HepG2 (cell line): ENCODE data around the gene CYP4F2. TPM values are rescaled to one million over a fixed set of nuclear protein-coding genes. Genes with fewer than 3 reads are reported as not detected.

Experiments
- ATAC-seq: fragments of 200-7000 bp; cut with Tn5 transposase; 3 replicates; pipeline ENCODE4 v1.9.1; 2020; ENCODE audit warnings: mild to moderate bottlenecking, moderate library complexity
- BruUV-seq: library from RNA; stranded (reverse); fragments of 400-500 nt; replicated peaks from 2 replicates; lab custom pipeline; 2021; lab: Mats Ljungman, UMichigan
- CTCF ChIA-PET: fragments of 300-600 bp; formaldehyde crosslinking; extraction: SDS; loops from one replicate; lab custom pipeline; 2021; ENCODE audit warnings: low total read pairs, inconsistent platforms, low intra/inter-chr PET ratio; lab: Yijun Ruan, JAX
- POLR2A ChIA-PET: fragments of 350-600 bp; sonication (Branson Sonifier 250); formaldehyde crosslinking; loops from one replicate; lab custom pipeline; 2020; ENCODE audit warnings: antibody characterized with exemption, inconsistent platforms; lab: Yijun Ruan, JAX
- DNase-seq: peaks from one replicate; pipeline ENCODE4 v3.0.0-alpha.2; 2015; ENCODE audit warnings: low spot score
- FAIRE-seq: peaks from 3 replicates; lab custom pipeline; 2011; peaks lifted over from hg19 to GRCh38; lab: Jason Lieb, UNC
- H2AFZ ChIP-seq: one replicate; pipeline ENCODE4 v1.6.1; 2011; ENCODE audit warnings: low read length, inconsistent platforms
- H3K27ac ChIP-seq: fragments of 300-600 bp; 3 replicates; pipeline ENCODE4 v1.8.0; 2011; ENCODE audit warnings: mixed run types, mild to moderate bottlenecking, mixed read lengths, low read length, inconsistent platforms; ENCODE audit not compliant: insufficient read depth; ENCODE audit errors: extremely low read length
- H3K27me3 ChIP-seq, 2 experiments: fragments of 200-600 bp in 1 of 2; 2 replicates in 1 of 2; 3 replicates in 1 of 2; pipeline versions ENCODE4 v1.6.0 to v1.8.0; 2011; ENCODE audit warnings: low read length in 2 of 2, mild to moderate bottlenecking in 2 of 2, moderate library complexity in 2 of 2, inconsistent platforms in 1 of 2; ENCODE audit not compliant: insufficient read depth in 2 of 2, control insufficient read depth in 1 of 2
- H3K36me3 ChIP-seq, 2 experiments: fragments of 200-600 bp in 1 of 2; replicated peaks in 1 of 2; 2 replicates in 1 of 2; 3 replicates in 1 of 2; pipeline versions ENCODE4 v1.5.1 to v1.8.0; 2011; ENCODE audit warnings: low read length in 2 of 2, inconsistent platforms in 1 of 2; ENCODE audit not compliant: insufficient read depth in 2 of 2, control insufficient read depth in 1 of 2
- H3K4me1 ChIP-seq: 2 replicates; pipeline ENCODE4 v1.5.1; 2012; ENCODE audit warnings: low read length, inconsistent platforms; ENCODE audit not compliant: insufficient read depth
- H3K4me2 ChIP-seq: 2 replicates; pipeline ENCODE4 v1.6.0; 2011; ENCODE audit warnings: low read depth, low read length, inconsistent platforms
- H3K4me3 ChIP-seq, 3 experiments: fragments of 200-600 bp in 1 of 3; sonication (generic), shearing (Covaris generic) in 1 of 3; replicated peaks in 1 of 3; 2 replicates each; pipeline ENCODE4 v1.5.1; 2011 to 2016; ENCODE audit warnings: low read length in 3 of 3, inconsistent platforms in 2 of 3, low read depth in 2 of 3, mild to moderate bottlenecking in 2 of 3, control low read depth in 1 of 3, mixed read lengths in 1 of 3; ENCODE audit not compliant: insufficient read depth in 1 of 3
- H3K79me2 ChIP-seq: one replicate; pipeline ENCODE4 v1.6.1; 2011; ENCODE audit warnings: low read length, inconsistent platforms; ENCODE audit not compliant: insufficient read depth
- H3K9ac ChIP-seq: 2 replicates; pipeline ENCODE4 v1.6.0; 2011; ENCODE audit warnings: mild to moderate bottlenecking, low read depth, low read length, inconsistent platforms; ENCODE audit not compliant: insufficient read depth
- H3K9me3 ChIP-seq: 2 replicates; pipeline ENCODE4 v1.5.1; 2012; ENCODE audit warnings: mild to moderate bottlenecking, low read length
- H4K20me1 ChIP-seq: 2 replicates; pipeline ENCODE4 v1.6.0; 2011; ENCODE audit warnings: inconsistent platforms, mild to moderate bottlenecking, low read length, moderate library complexity; ENCODE audit not compliant: insufficient read depth
- BRD4 ChIP-seq: sonication (generic); formaldehyde crosslinking; IDR thresholded peaks from 2 replicates; pipeline ENCODE4 v1.4.0; 2020; ENCODE audit warnings: missing genetic modification reagents
- MIXL1 ChIP-seq: IDR thresholded peaks from 2 replicates; pipeline ENCODE4 v1.6.1; 2016
- MTA1 ChIP-seq: sonication (generic); formaldehyde crosslinking; IDR thresholded peaks from 2 replicates; pipeline ENCODE4 v1.4.0; 2020; ENCODE audit warnings: missing genetic modification reagents, mild to moderate bottlenecking, borderline replicate concordance
- NONO ChIP-seq, 2 experiments: fragments of 450-650 bp in 1 of 2; sonication (generic) in 1 of 2; formaldehyde crosslinking in 1 of 2; IDR thresholded peaks in 1 of 2; conservative IDR thresholded peaks in 1 of 2; 2 replicates each; pipeline versions ENCODE4 v1.6.1 to v1.8.0; 2017 to 2022; ENCODE audit warnings: mild to moderate bottlenecking in 1 of 2, missing genetic modification reagents in 1 of 2, moderate library complexity in 1 of 2
- PHF8 ChIP-seq: sonication (generic); formaldehyde crosslinking; IDR thresholded peaks from 2 replicates; pipeline ENCODE4 v1.5.0; 2020; ENCODE audit warnings: missing genetic modification reagents
- SP2 ChIP-seq: sonication (generic); formaldehyde crosslinking; IDR thresholded peaks from 2 replicates; pipeline ENCODE4 v1.5.1; 2020; ENCODE audit warnings: mild to moderate bottlenecking, missing genetic modification reagents
- U2AF2 ChIP-seq: fragments of 200-400 bp; formaldehyde crosslinking; IDR thresholded peaks from 2 replicates; pipeline ENCODE4 v1.6.1; 2017; ENCODE audit warnings: low read depth, mild to moderate bottlenecking, low read length
- YEATS2 ChIP-seq: sonication (generic); formaldehyde crosslinking; IDR thresholded peaks from 2 replicates; pipeline ENCODE4 v1.4.0; 2020; ENCODE audit warnings: missing genetic modification reagents, borderline replicate concordance
- ZBTB21 ChIP-seq: sonication (generic); formaldehyde crosslinking; IDR thresholded peaks from 2 replicates; pipeline ENCODE4 v1.4.0; 2020; ENCODE audit warnings: missing genetic modification reagents
- ZBTB34 ChIP-seq: sonication (generic); formaldehyde crosslinking; IDR thresholded peaks from 2 replicates; pipeline ENCODE4 v1.8.0; 2022; ENCODE audit warnings: mild to moderate bottlenecking, missing genetic modification reagents
- ZMYM4 ChIP-seq: sonication (generic); formaldehyde crosslinking; IDR thresholded peaks from 2 replicates; pipeline ENCODE4 v1.8.1; 2023; ENCODE audit warnings: mild to moderate bottlenecking, missing genetic modification reagents
- ZNF326 ChIP-seq: sonication (generic); formaldehyde crosslinking; IDR thresholded peaks from 2 replicates; pipeline ENCODE4 v1.4.0; 2020; ENCODE audit warnings: missing genetic modification reagents, borderline replicate concordance
- ZNF703 ChIP-seq: sonication (generic); formaldehyde crosslinking; IDR thresholded peaks from 2 replicates; pipeline ENCODE4 v1.5.1; 2020; ENCODE audit warnings: missing genetic modification reagents, mild to moderate bottlenecking, moderate library complexity, borderline replicate concordance
- ZNF800 ChIP-seq: sonication (generic); formaldehyde crosslinking; IDR thresholded peaks from 2 replicates; pipeline ENCODE4 v1.4.0; 2020; ENCODE audit warnings: missing genetic modification reagents
- ZSCAN22 ChIP-seq: sonication (generic); formaldehyde crosslinking; IDR thresholded peaks from 2 replicates; pipeline ENCODE4 v1.4.0; 2020; ENCODE audit warnings: mild to moderate bottlenecking, missing genetic modification reagents
- ZSCAN31 ChIP-seq: sonication (generic); formaldehyde crosslinking; IDR thresholded peaks from 2 replicates; pipeline ENCODE4 v1.5.0; 2020; ENCODE audit warnings: low read depth, mild to moderate bottlenecking, missing genetic modification reagents
- WGBS: methylation state at CpG from one replicate; pipeline ENCODE4 v1.1.6; 2017; ENCODE audit warnings: low lambda C conversion rate; 5-methylcytosine and 5-hydroxymethylcytosine counted together
- in situ Hi-C: cut with HindIII; loops from 2 replicates; pipeline ENCODE4 v1.10.0; 2017; ENCODE audit warnings: low pct_unique_long_range_greater_than_20kb; ENCODE audit not compliant: extremely low pct_ligation_motif_present
- intact Hi-C: fragments of 100-400 bp; cut with micrococcal nuclease; formaldehyde crosslinking; loops from one replicate; pipeline ENCODE4 v1.10.0; 2022; ENCODE audit not compliant: unreplicated experiment
- polyA plus RNA-seq, 8 experiments: library from polyadenylated mRNA; depleted of rRNA in 3 of 8; stranded (reverse) in 7 of 8; unstranded in 1 of 8; fragments of >200 nt; fragmentation: Illumina TruSeq in 4 of 8; extraction: Trizol in 4 of 8; gene quantifications; 2 replicates each; pipeline versions ENCODE4 v1.2.1 to v1.2.3, GENCODE V29; 2011 to 2016; ENCODE audit warnings: low read depth in 4 of 8, missing spikeins in 1 of 8, mixed read lengths in 1 of 8; ENCODE audit not compliant: insufficient read depth in 1 of 8
- total RNA-seq, 5 experiments: library from RNA; depleted of rRNA; stranded (reverse); fragments of >200 nt; fragmentation: Illumina TruSeq; extraction: Trizol; gene quantifications; 2 replicates each; pipeline ENCODE4 v1.2.3, GENCODE V29; 2016; ENCODE audit warnings: low read depth in 1 of 5
- TF ChIP-seq, protein P1 (sequence below): sonication (generic); formaldehyde crosslinking; IDR thresholded peaks from 2 replicates; pipeline ENCODE4 v1.5.0; 2020; ENCODE audit warnings: mild to moderate bottlenecking, missing genetic modification reagents
- TF ChIP-seq, protein P2 (sequence below): IDR thresholded peaks from 2 replicates; pipeline ENCODE4 v1.6.1; 2016; ENCODE audit warnings: control low read depth

Gene CYP4F2
- total and polyA plus RNA-seq, 2 of the 13 experiments (the other 11 are each of a cell fraction or from before 2014, with no cell fraction given), result 3.7 to 3.9 TPM

GRCh38 chr19:15860522-15860921 is 37.4 kb downstream of the CYP4F2 start:
- no peaks in the 10 kb centered on the region for H3K9me3 ChIP-seq
- no peaks in the 10 kb centered on the region for H4K20me1 ChIP-seq
- DNase-seq (no peak), FAIRE-seq (no peak), ATAC-seq (no peak)
- no peaks in the 10 kb centered on the region for H3K4me1 ChIP-seq
- H3K4me2 ChIP-seq, result no peak overlapping the region
- 13% methylated on average over 6 of the region's 6 CpGs for WGBS
- ChIA-PET POLR2A (interaction anchor here (1.3 kb wide), 1 partner anchor 24 kb away, joined by 3 read pairs; no protein-coding TSS in a partner anchor), CTCF (no interaction called here)
- in situ Hi-C loops (no loop called here), intact Hi-C loops (no loop called here)
- peaks cover 2% of the 10 kb centered on the region in 2 experiments; a peak in 2 of 5 replicates for H3K27me3 ChIP-seq
- H3K79me2 ChIP-seq, result no peaks in the 10 kb centered on the region
- TF ChIP-seq PHF8 (CRISPR knock-in tag) (no peak), ZSCAN22 (CRISPR knock-in tag) (no peak), U2AF2 (no peak), ZNF703 (CRISPR knock-in tag) (no peak), ZMYM4 (CRISPR knock-in tag) (no peak), YEATS2 (CRISPR knock-in tag) (no peak), BRD4 (CRISPR knock-in tag) (no peak), ZNF326 (CRISPR knock-in tag) (no peak), MTA1 (CRISPR knock-in tag) (no peak), SP2 (no peak), ZBTB34 (CRISPR knock-in tag) (no peak), ZBTB21 (CRISPR knock-in tag) (no peak), ZSCAN31 (CRISPR knock-in tag) (no peak), MIXL1 (CRISPR knock-in tag) (no peak), NONO (IDR thresholded peaks at IDR 0.05) (no peak), NONO (CRISPR knock-in tag; conservative IDR thresholded peaks at IDR 0.05) (no peak), ZNF800 (CRISPR knock-in tag) (no peak)
- TF ChIP-seq, protein P1, sequence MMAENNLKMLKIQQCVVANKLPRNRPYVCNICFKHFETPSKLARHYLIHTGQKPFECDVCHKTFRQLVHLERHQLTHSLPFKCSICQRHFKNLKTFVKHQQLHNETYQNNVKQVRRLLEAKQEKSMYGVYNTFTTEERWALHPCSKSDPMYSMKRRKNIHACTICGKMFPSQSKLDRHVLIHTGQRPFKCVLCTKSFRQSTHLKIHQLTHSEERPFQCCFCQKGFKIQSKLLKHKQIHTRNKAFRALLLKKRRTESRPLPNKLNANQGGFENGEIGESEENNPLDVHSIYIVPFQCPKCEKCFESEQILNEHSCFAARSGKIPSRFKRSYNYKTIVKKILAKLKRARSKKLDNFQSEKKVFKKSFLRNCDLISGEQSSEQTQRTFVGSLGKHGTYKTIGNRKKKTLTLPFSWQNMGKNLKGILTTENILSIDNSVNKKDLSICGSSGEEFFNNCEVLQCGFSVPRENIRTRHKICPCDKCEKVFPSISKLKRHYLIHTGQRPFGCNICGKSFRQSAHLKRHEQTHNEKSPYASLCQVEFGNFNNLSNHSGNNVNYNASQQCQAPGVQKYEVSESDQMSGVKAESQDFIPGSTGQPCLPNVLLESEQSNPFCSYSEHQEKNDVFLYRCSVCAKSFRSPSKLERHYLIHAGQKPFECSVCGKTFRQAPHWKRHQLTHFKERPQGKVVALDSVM (CRISPR knock-in tag), result no peak
- TF ChIP-seq, protein P2, sequence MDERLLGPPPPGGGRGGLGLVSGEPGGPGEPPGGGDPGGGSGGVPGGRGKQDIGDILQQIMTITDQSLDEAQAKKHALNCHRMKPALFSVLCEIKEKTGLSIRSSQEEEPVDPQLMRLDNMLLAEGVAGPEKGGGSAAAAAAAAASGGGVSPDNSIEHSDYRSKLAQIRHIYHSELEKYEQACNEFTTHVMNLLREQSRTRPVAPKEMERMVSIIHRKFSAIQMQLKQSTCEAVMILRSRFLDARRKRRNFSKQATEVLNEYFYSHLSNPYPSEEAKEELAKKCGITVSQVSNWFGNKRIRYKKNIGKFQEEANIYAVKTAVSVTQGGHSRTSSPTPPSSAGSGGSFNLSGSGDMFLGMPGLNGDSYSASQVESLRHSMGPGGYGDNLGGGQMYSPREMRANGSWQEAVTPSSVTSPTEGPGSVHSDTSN (CRISPR knock-in tag), result no peak
- H3K4me3 ChIP-seq, result no peak overlapping the region
- no peak overlapping the region for H2AFZ ChIP-seq
- no peak overlapping the region for H3K9ac ChIP-seq
- no TSS peak for BruUV-seq
- H3K36me3 ChIP-seq, result no peaks in the 10 kb centered on the region
- H3K27ac ChIP-seq, result no peak overlapping the region
